Measurements from ENCODE around the gene CAND2. TPM values are rescaled to one million over a fixed set of nuclear protein-coding genes. Genes with fewer than 3 reads are reported as not detected.

Gene CAND2
- total and polyA plus RNA-seq, 10 of the 15 experiments (the other 5 are each of a cell fraction or from before 2014, with no cell fraction given), result 0.03 to 1.9 (median 0.52) TPM

- TF ChIP-seq SUZ12 (IDR thresholded peaks at IDR 0.05; ENCODE audit: unreplicated experiment) (no peak), EGR1 (IDR thresholded peaks at IDR 0.05; ENCODE audit: borderline replicate concordance in 1 of 2, low read depth in 2 of 2, low read length in 2 of 2) (no peak), CREB1 (IDR thresholded peaks at IDR 0.05; ENCODE audit: low read depth) (no peak), KAT2A (conservative IDR thresholded peaks at IDR 0.05; ENCODE audit: control insufficient read depth, low read depth, low read length) (no peak)
Measured at GRCh38 chr3:12793701-12794100, 2.8 kb upstream of the CAND2 start (continued).

DNA sequence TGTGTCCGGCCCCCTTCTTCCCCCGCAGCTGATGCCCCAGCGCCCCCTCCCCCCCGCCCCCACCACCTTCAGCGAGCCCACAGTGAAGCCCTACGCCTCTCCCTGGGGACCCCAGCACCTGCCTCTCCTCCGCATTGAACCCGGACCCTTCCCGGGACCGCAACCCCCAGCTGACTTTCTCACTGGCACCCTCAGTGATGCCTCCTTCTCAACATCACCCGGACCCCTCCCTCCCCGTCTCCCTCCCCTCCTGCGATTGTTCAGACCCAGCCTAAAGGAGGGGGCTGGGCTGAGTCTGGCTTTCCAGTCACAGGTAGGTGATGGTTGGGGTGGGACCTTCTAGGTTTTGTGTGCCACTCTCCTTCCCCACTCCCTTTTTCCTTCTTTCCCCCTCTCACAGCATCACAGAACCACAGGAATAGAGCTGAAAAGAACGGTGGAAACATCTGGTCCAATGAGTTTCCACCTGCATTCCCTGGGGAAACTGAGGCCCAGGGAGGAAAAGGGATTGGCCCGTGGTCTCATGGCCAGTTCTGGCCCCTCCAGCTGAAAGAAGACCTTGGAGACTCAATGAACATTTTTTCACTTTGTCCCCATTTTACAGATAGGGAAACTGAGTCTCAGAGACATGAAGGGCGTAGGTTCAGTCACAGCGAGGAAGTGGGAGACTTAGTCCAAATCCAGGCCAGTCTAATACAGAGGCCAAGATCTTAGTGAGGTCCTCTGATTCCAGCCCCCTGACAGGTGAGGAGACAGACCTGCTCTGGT, 828 bp downstream of the CAND2 start:
- H3K9ac ChIP-seq (ENCODE audit: control insufficient read depth, insufficient read depth, low read length), result no peak overlapping the region
- ChIA-PET RAD21 (ENCODE audit: unreplicated experiment) (no interaction called here), SMC1A (ENCODE audit: uncharacterized antibody, unreplicated experiment) (no interaction called here), CTCF (interaction anchor here (1.5 kb wide), 1 partner anchor 26 kb away, joined by 4 read pairs; no protein-coding TSS in a partner anchor), POLR2A (no interaction called here)
- no peaks in the 10 kb centered on the region for H3K36me3 ChIP-seq (ENCODE audit: control insufficient read depth in 2 of 2, insufficient read depth in 2 of 2, low read length in 1 of 2)
- DNase-seq (ENCODE audit: low read depth, low spot score) (no peak), FAIRE-seq (no peak), ATAC-seq (no peak)
- H4K20me1 ChIP-seq (ENCODE audit: control insufficient read depth, insufficient read depth), result no peaks in the 10 kb centered on the region
- no peak overlapping the region for H3K27ac ChIP-seq (ENCODE audit: control insufficient read depth, insufficient read depth)
- no peak overlapping the region for H2AFZ ChIP-seq (ENCODE audit: control insufficient read depth, low read depth, low read length)
- H3K9me3 ChIP-seq (replicated peaks; ENCODE audit: control insufficient read depth, insufficient read depth, low read length), result no peaks in the 10 kb centered on the region
- peaks cover 2 to 6% of the 10 kb centered on the region in 2 experiments for H3K27me3 ChIP-seq (replicated peaks in 1 of 2; ENCODE audit: control insufficient read depth in 2 of 2, insufficient read depth in 2 of 2, low read length in 1 of 2)
- WGBS (ENCODE audit: insufficient coverage, insufficient replicate concordance, low lambda C conversion rate, missing lambda C conversion rate), result 37% methylated on average over 10 of the region's 17 CpGs
- no peak overlapping the region for H3K4me3 ChIP-seq
- H3K79me2 ChIP-seq (ENCODE audit: control insufficient read depth, insufficient read depth, low read length), result no peaks in the 10 kb centered on the region
- in situ Hi-C loops (cut with MboI), result no loop called here
- 0 out of 2 replicates have a peak overlapping the region, but pooled peaks have one; percentile 3 for H3K4me2 ChIP-seq (ENCODE audit: control insufficient read depth, insufficient read depth)
- H3K4me1 ChIP-seq (ENCODE audit: control insufficient read depth, insufficient read depth, low read length), result no peaks in the 10 kb centered on the region
- intact Hi-C loops (cut with micrococcal nuclease; ENCODE audit: unreplicated experiment), result no loop called here
- BruUV-seq (replicated peaks), result no TSS peak
- TF ChIP-seq HCFC1 (IDR thresholded peaks at IDR 0.05; ENCODE audit: low read length) (no peak), DPF2 (IDR thresholded peaks at IDR 0.05) (no peak), REST (IDR thresholded peaks at IDR 0.05; ENCODE audit: low read depth, low read length) (no peak), BCLAF1 (IDR thresholded peaks at IDR 0.05) (no peak), BRCA1 (IDR thresholded peaks at IDR 0.05; ENCODE audit: low read depth, low read length) (no peak), SUZ12 (IDR thresholded peaks at IDR 0.05; ENCODE audit: unreplicated experiment) (no peak), POLR2A (IDR thresholded peaks at IDR 0.05; ENCODE audit: low read depth, low read length) (no peak), CBFB (IDR thresholded peaks at IDR 0.05; ENCODE audit: low read depth) (no peak), CBX3 (IDR thresholded peaks at IDR 0.05; ENCODE audit: borderline replicate concordance, low read depth) (no peak), MYC (IDR thresholded peaks at IDR 0.05; ENCODE audit: insufficient read depth, insufficient read length, insufficient replicate concordance, low read length, severe bottlenecking) (no peak), TAF1 (IDR thresholded peaks at IDR 0.05; ENCODE audit: borderline replicate concordance, low read depth, low read length) (no peak)

Measured in GM12878 (cell line).